ENCODE results near the gene HDAC9. TPM values are rescaled to one million over a fixed set of nuclear protein-coding genes. Genes with fewer than 3 reads are reported as not detected.

The HDAC9 gene
- total and polyA plus RNA-seq, 2 experiments from 2014 or later: 3.7 to 9.4 TPM

DNA sequence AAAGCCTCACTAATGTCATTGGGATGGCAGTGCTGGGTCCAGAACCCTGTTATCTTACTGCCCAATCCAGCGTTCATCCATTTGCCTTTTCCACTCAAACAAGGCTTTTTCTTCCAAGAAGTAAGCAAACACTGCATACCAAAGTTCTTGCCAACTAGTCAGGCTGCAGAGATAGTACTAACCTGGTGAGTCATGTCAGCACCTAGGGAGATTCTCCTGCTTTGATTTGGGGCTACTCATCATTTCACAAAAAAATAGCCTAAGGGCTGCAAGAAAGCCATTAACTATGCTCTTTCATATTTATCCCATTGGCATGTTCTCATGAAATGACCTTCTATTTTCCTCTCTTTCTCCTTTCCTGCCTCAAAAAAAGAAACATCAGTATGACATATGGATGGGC, 479.3 kb downstream of the HDAC9 start:
- no peak for DNase-seq (ENCODE audit: low spot score)
- H3K4me3 ChIP-seq: no peak overlapping the region
- H3K9me2 ChIP-seq (replicated peaks; ENCODE audit: insufficient read depth): no peaks in the 10 kb centered on the region
- no peak overlapping the region for H3K27ac ChIP-seq
- H3K27me3 ChIP-seq: no peaks in the 10 kb centered on the region
- H2AFZ ChIP-seq: no peak overlapping the region
- no peaks in the 10 kb centered on the region for H3K4me1 ChIP-seq (ENCODE audit: insufficient read depth)
- H4K20me1 ChIP-seq (ENCODE audit: insufficient read depth, poor library complexity, severe bottlenecking): no peaks in the 10 kb centered on the region
- TF ChIP-seq, protein P1, sequence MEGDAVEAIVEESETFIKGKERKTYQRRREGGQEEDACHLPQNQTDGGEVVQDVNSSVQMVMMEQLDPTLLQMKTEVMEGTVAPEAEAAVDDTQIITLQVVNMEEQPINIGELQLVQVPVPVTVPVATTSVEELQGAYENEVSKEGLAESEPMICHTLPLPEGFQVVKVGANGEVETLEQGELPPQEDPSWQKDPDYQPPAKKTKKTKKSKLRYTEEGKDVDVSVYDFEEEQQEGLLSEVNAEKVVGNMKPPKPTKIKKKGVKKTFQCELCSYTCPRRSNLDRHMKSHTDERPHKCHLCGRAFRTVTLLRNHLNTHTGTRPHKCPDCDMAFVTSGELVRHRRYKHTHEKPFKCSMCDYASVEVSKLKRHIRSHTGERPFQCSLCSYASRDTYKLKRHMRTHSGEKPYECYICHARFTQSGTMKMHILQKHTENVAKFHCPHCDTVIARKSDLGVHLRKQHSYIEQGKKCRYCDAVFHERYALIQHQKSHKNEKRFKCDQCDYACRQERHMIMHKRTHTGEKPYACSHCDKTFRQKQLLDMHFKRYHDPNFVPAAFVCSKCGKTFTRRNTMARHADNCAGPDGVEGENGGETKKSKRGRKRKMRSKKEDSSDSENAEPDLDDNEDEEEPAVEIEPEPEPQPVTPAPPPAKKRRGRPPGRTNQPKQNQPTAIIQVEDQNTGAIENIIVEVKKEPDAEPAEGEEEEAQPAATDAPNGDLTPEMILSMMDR (IDR thresholded peaks at IDR 0.05; ENCODE audit: poor library complexity): no peak
- TF ChIP-seq EZH2phosphoT487 (IDR thresholded peaks at IDR 0.05; ENCODE audit: low read depth, severe bottlenecking, unreplicated experiment) (no peak), EZH2 (IDR thresholded peaks at IDR 0.05; ENCODE audit: borderline replicate concordance) (no peak)
- 58% methylated on average over 1 of the region's 1 CpG for WGBS (ENCODE audit: low lambda C conversion rate, missing lambda C conversion rate)
- H3K79me2 ChIP-seq: no peaks in the 10 kb centered on the region
- no peaks in the 10 kb centered on the region for H3K36me3 ChIP-seq (replicated peaks; ENCODE audit: insufficient read depth, low read depth)
- no peak overlapping the region for H3K4me2 ChIP-seq
- no peaks in the 10 kb centered on the region for H3K9me3 ChIP-seq (ENCODE audit: low read depth)

DNA sequence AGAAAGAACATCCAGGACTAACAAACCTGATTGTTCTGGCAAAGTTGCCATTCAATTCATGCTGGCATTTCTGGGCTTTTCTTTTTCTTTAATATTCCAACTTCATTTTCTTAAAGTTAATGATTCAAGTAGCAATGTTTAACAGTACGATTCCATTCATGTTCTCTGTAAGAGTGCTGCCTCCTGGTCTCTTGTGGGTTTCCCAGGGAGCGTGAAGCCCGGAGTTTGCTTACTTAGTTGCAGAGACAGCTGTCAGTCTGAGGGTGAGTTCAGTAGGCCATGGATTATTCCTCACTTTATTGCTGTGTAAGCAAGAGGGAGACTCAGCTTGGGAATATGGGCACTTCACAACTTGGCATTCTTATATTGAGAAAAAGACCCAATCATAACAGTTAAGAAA, 479.7 kb downstream of the HDAC9 start:
- Histone ChIP-seq H3K79me2 (no peaks in the 10 kb centered on the region), H2AFZ (no peak overlapping the region), H3K4me3 (no peak overlapping the region), H3K27ac (no peak overlapping the region), H3K36me3 (replicated peaks; ENCODE audit: insufficient read depth, low read depth) (no peaks in the 10 kb centered on the region), H4K20me1 (ENCODE audit: insufficient read depth, poor library complexity, severe bottlenecking) (no peaks in the 10 kb centered on the region), H3K4me1 (ENCODE audit: insufficient read depth) (no peaks in the 10 kb centered on the region), H3K9me2 (replicated peaks; ENCODE audit: insufficient read depth) (no peaks in the 10 kb centered on the region), H3K27me3 (no peaks in the 10 kb centered on the region), H3K4me2 (no peak overlapping the region), H3K9me3 (ENCODE audit: low read depth) (no peaks in the 10 kb centered on the region)
- DNase-seq (ENCODE audit: low spot score): no peak
- TF ChIP-seq EZH2phosphoT487 (IDR thresholded peaks at IDR 0.05; ENCODE audit: low read depth, severe bottlenecking, unreplicated experiment) (no peak), EZH2 (IDR thresholded peaks at IDR 0.05; ENCODE audit: borderline replicate concordance) (no peak)
- TF ChIP-seq, protein P1 (IDR thresholded peaks at IDR 0.05; ENCODE audit: poor library complexity): no peak
- 76% methylated on average over 3 of the region's 3 CpGs for WGBS (ENCODE audit: low lambda C conversion rate, missing lambda C conversion rate)

DNA sequence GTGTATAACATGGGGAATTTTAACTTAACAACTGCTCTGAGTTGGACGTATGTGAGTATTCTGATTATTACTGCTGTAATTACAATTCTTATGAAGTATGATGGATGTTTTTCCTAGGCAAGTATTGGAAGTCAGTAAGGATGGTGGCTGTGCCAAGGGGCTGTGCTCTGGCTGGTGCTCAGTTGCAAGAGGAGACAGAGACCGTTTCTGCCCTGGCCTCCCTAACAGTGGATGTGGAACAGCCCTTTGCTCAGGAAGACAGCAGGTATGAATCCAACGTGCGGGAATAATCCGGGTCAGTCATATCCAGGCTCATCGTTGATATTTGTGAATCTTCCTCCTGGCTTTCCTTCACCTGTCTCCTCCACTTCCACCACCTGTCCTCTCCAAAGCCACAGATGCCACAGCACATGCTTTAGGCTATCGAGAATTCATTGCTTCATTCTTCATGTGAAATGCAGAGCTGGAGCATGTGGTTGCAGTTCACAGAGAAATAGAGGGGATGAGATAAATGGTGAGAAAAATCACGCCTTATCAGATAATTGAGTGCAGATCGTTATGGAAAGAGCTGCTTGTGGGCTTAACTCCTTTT, 480.2 kb downstream of the HDAC9 start:
- no peaks in the 10 kb centered on the region for H3K36me3 ChIP-seq (replicated peaks; ENCODE audit: insufficient read depth, low read depth)
- no peaks in the 10 kb centered on the region for H4K20me1 ChIP-seq (ENCODE audit: insufficient read depth, poor library complexity, severe bottlenecking)
- H3K4me1 ChIP-seq (ENCODE audit: insufficient read depth): no peaks in the 10 kb centered on the region
- H3K4me2 ChIP-seq: no peak overlapping the region
- H3K27ac ChIP-seq: no peak overlapping the region
- H3K9me2 ChIP-seq (replicated peaks; ENCODE audit: insufficient read depth): no peaks in the 10 kb centered on the region
- no peaks in the 10 kb centered on the region for H3K9me3 ChIP-seq (ENCODE audit: low read depth)
- no peaks in the 10 kb centered on the region for H3K27me3 ChIP-seq
- no peak overlapping the region for H3K4me3 ChIP-seq
- H2AFZ ChIP-seq: no peak overlapping the region
- WGBS (ENCODE audit: low lambda C conversion rate, missing lambda C conversion rate): 89% methylated on average over 9 of the region's 9 CpGs
- no peak for DNase-seq (ENCODE audit: low spot score)
- no peaks in the 10 kb centered on the region for H3K79me2 ChIP-seq
- TF ChIP-seq, protein P1 (IDR thresholded peaks at IDR 0.05; ENCODE audit: poor library complexity): no peak
- TF ChIP-seq EZH2phosphoT487 (IDR thresholded peaks at IDR 0.05; ENCODE audit: low read depth, severe bottlenecking, unreplicated experiment) (no peak), EZH2 (IDR thresholded peaks at IDR 0.05; ENCODE audit: borderline replicate concordance) (no peak)

Data from hepatocyte (in vitro differentiated cells).